Astrocyte (in vitro differentiated cells and primary cell): ENCODE measurements around the gene RAPGEF4.

Experiments
- EZH2 ChIP-seq: IDR thresholded peaks from 2 replicates; pipeline ENCODE4 v1.6.1; 2012; ENCODE audit warnings: mild to moderate bottlenecking, low read length, inconsistent platforms; ENCODE audit not compliant: insufficient read depth
- TF ChIP-seq, protein P1 (sequence below): IDR thresholded peaks from 2 replicates; pipeline ENCODE4 v1.5.1; 2011; ENCODE audit warnings: low read depth, mild to moderate bottlenecking, inconsistent platforms, low read length, moderate library complexity; ENCODE audit not compliant: insufficient read depth

DNA sequence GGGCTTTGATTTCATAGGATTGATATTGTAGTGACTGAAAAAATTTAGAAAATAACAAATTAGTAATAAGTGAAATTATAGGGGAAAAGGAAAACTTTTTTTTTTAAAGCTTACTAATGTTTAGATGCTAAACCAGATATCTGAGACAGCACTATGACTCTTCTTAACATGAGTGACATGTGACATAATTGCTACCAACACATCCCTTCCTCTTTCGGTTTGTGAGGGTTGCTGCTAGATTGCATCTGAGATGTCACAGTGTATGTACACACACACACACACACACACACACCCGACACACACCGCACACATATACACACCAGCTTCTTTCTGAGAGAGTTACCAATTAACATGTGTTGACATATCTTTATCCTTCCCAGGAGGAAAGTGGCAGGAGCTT lies 18.0 kb downstream of the RAPGEF4 start:
- TF ChIP-seq, protein P1, sequence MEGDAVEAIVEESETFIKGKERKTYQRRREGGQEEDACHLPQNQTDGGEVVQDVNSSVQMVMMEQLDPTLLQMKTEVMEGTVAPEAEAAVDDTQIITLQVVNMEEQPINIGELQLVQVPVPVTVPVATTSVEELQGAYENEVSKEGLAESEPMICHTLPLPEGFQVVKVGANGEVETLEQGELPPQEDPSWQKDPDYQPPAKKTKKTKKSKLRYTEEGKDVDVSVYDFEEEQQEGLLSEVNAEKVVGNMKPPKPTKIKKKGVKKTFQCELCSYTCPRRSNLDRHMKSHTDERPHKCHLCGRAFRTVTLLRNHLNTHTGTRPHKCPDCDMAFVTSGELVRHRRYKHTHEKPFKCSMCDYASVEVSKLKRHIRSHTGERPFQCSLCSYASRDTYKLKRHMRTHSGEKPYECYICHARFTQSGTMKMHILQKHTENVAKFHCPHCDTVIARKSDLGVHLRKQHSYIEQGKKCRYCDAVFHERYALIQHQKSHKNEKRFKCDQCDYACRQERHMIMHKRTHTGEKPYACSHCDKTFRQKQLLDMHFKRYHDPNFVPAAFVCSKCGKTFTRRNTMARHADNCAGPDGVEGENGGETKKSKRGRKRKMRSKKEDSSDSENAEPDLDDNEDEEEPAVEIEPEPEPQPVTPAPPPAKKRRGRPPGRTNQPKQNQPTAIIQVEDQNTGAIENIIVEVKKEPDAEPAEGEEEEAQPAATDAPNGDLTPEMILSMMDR = no peak
- no peak for TF ChIP-seq EZH2
